GM21526 (cell line): ENCODE measurements around the gene MAFB.

Experiments
- ATAC-seq: cut with Tn5 transposase; IDR thresholded peaks from one replicate; pipeline ENCODE4 v1.9.1; 2021; ENCODE audit warnings: moderate library complexity; ENCODE audit not compliant: unreplicated experiment, low FRiP score

The MAFB gene

GRCh38 chr20:40704828-40705227 is 15.8 kb upstream of the MAFB start:
- ATAC-seq = no peak

GRCh38 chr20:40703975-40704530 is 15.0 kb upstream of the MAFB start:
- ATAC-seq = no peak

DNA sequence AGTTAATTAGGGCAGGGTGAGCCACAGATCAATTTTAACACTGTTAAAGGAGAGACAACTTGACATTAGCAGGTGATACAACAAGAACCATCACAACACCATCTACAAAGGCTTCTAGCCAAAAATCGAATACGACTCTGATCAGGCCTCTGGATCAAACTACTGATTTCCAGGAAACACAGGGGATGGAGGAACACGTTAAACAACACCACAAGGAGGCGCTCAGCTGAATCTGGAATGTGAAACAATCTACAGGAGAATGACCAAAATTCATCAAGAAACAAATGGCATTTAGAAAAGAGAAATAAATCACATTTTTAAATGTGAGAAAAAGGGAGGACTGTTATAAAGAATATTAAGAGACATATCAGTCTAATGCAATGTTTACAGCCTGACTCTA is 13.5 kb upstream of the MAFB start:
- ATAC-seq = no peak

- no peak for ATAC-seq
These were observed 9.7 kb upstream of the MAFB start for GRCh38 chr20:40698744-40699143.

- no peak for ATAC-seq
These were observed 9.2 kb upstream of the MAFB start for GRCh38 chr20:40698281-40698680.

DNA sequence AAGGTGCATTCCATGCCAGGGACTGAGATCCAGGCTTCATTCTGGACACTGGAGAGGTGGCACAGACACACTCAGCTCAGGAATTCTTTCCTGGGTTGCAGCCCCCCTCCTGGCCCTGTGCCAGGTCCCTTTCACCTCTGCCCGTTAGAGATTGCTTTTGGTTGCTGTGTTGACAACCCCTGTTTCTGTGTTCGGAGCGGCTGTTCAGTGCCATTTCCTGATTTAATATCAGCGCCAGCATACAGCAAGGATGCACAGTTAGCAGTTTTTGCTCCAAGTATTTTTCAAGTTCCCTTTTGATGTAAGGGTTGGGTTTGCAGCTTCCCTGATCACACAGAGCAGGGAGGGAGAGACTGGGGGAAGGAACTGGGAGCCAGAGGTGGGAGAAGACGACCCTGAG is 8.5 kb upstream of the MAFB start:
- ATAC-seq = no peak

DNA sequence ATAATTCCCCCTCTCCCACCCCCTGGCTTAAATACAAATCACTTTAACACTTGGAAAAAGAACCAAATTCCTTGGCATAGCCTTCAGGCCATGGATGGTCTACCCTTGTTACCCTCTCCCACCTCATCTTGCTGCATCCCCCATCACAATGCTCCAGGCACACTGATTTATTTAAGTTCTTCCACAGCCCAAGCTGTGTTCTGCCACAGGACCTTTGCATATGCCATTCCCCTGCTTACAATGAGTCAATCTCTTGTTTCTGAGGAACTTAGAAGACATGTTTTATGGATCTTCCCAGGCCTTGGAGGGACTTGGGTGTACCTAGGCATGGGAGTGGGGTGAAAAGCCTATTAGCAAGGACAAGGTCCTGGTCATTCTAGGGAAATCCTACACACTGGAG is 6.2 kb upstream of the MAFB start:
- ATAC-seq = no peak

DNA sequence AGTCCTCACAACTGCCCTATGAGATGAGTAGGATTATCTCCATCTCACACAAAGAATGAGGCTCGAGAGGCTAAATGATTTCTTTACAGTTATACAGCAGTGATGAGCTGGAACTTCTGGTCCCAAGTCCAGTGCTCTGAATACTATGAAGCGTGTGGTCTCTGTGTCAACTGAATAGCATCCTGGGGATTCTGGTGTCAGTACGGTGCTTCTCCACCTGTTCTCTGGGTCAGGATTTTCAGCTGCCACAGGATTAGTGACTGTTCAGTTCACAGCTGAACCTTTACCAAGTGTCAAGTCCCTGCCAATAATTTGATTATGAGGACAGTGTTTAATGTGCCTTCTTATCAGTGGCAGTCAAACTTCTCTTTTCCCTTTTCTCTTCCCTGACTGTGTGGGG is 5.2 kb upstream of the MAFB start:
- no peak for ATAC-seq

GRCh38 chr20:40692240-40693011 is 3.4 kb upstream of the MAFB start:
- no peak for ATAC-seq

- no peak for ATAC-seq
These were observed 2.7 kb upstream of the MAFB start for GRCh38 chr20:40691566-40692239.

- ATAC-seq = no peak
These were observed 2.0 kb upstream of the MAFB start for GRCh38 chr20:40690836-40691565.

DNA sequence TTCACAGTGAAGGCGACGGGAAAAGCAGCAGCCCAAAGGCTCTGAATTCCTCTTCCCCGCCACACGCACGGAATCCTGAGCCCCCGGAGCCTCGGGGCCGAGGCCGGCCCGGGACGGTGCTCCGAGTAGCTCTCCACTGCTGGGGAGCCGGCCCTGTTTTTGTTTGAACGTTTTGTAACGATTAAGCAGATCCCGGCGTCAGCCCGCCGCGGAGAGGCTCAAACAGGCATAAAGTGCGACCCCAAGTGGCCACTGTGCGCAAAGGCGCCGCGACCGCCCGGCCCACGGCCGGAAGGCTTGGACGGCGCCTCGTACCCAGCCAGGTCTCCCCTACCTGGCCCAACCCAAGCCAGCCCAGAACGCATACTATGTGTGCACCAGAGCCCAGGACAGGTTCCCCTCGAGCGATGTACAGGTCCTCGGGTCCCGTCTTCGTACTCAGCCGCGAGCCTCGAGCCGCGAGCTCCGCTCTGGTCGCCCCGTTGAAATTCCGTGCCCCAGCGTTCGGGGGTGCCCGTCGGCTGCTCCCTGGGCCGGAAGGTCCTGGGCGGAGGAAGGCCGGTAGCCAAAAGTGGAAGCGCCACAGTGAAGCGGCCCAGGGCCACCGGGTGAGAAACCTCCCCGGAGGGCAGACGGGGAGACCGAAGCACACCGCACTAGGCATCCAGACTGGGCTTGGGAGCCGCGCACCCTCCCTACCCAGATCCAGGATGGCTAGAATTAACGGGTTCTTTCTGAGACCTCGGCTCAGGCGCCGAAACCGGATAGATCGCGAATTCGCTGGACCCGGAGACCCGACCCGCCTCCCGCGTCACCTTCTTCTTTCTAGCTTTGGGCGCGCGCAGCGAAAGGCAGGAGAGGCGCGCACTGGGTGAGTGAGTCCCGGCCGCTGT is 1.2 kb upstream of the MAFB start:
- ATAC-seq = peak; percentile 47

DNA sequence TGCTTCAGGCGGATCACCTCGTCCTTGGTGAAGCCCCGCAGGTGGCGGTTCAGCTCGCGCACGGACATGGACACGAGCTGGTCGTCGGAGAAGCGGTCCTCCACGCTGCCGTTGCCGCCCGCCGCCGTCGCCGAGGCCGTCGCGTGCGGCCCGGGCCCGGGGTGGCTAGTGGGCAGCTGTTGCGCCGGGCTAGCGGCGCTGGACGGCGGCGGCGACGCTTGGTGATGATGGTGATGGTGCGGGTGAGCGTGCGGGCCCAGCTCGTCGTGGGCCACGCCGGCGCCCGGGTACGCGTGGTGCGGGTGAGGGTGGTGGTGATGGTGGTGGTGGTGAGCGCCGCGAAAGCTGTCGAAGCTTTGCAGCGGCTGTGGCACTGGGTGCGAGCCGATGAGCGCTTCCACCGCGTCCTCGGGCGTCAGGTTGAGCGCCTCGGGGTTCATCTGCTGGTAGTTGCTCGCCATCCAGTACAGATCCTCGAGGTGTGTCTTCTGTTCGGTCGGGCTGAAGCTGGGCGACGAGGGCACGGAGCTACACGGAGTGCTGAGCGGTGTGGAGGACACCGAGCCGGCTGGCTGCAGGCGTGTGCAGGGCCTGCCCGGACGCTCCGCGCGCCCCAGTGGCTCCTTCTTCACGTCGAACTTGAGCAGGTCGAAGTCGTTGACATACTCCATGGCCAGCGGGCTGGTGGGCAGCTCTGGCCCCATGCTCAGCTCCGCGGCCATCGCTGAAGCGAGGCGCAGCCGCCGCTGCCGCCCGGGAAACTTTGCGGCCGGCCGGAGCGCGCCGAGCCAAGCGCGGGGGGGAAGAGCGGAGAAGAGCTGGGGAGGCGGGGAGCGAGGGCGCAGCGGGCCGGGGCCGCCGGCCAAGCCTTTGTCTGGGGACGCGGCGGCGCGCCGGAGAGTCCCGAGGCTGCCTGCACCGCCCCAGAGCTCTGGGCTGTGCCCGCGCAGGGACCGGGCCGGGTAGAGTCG is 622 bp downstream of the MAFB start:
- no peak for ATAC-seq

DNA sequence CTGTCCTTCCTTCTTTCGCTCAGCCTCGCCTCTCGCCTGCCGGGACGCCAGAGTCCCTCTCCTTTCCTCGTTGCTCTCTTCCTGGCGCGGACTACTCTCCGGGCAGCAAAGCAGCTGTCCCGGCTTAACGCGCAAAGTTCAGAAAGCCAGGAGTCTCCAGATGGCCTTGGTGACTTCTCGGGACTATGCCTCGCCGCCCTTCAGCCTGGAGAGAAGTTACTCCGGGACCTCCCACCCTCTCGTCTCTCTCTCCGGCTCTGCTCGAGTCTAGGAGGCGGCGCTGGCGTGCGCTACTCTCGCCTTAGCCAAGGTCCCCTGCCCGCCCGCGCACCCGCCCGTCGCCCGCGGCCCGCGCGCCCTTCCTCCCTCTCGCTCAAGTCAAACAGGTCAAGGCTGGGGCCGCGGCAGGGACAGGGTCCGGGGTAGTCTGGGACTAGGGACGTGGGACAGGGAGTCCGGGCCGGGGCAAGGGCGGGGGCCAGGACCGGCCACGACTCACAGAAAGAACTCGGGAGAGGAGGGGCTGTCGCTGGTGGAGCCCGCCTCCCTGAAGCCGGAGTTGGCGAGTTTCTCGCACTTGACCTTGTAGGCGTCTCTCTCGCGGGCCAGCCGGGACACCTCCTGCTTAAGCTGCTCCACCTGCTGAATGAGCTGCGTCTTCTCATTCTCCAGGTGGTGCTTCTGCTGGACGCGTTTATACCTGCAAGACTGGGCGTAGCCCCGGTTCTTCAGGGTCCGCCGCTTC is 1.5 kb downstream of the MAFB start:
- no peak for ATAC-seq

DNA sequence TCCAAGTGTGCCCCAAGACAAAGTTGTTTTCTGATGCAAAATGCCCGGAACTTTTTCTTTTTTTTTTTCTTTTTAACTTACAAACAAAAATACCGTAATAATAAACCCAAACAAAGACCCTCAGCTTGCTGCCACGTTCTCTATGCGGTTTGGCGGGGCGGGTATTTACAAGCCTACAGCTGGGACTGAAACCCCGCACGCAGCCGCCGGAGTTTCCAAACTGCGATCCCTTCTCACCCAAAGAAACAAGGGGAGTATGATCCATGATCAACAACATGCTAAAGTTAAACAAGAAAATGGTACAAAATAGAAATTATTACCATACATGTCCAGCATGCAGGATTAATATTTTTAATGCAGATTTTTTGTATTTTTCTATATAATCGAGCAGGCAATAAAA is 2.1 kb downstream of the MAFB start:
- ATAC-seq = no peak

DNA sequence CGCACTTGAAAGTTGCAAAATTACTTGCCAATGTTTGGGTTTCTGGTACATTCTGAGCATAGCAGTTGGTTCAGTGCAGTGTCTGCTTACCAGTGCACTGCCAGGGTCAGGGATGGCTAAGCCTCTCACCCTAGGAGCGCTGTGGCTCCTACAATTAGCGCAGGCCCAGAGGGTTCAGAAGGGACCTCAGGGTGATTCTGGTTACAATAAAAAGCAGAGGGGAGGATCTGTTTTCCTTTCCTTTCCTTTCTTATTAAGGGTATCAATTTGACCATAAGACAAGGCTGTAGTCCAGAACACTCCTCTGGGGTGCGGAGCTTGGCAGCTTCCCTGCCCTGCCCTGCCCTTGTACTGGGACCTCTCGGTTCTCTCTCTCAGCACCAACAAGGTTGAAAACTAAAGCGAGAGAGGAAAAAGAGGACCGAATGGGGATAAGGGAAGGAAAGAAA is 2.6 kb downstream of the MAFB start:
- ATAC-seq = no peak

DNA sequence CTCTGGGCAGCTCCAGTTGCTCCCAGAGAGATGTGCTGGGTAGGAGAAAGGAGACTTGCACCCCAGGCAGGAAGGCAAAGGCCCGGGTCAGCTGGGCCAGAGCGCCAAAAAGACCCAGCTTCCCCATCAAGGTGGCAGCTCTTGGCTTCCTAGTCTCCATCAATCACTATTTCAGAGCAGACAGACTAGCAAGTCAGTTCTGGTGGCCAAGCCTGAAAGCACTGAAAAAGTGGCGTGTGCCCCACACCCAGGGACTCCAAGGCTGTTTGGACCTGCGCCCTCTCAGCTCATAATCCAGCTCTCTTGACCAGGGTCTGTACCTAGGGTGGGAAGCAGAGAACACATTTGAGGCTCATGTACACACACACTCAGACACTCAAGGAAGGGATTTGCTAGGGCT is 3.7 kb downstream of the MAFB start:
- ATAC-seq = no peak

- no peak for ATAC-seq
These were observed 5.2 kb downstream of the MAFB start for GRCh38 chr20:40683894-40684268.
